CD4-positive, alpha-beta T cell treated with Interleukin-1 beta for 1 hour (primary cell): ENCODE measurements around the gene LAMA2.

ENCODE experiments used
- DNase-seq, 2 donors: peaks; one replicate each; pipeline ENCODE4 v3.0.0-alpha.2; 2020 to 2022

The LAMA2 gene

GRCh38 chr6:129472239-129472638 lies 589.3 kb downstream of the LAMA2 start:
- DNase-seq = no peak

GRCh38 chr6:129473546-129473945 lies 590.6 kb downstream of the LAMA2 start:
- DNase-seq = no peak

GRCh38 chr6:129475477-129476247 lies 592.7 kb downstream of the LAMA2 start:
- DNase-seq = no peak

GRCh38 chr6:129476248-129476564 lies 593.3 kb downstream of the LAMA2 start:
- no peak for DNase-seq

- DNase-seq = no peak
These were observed 593.9 kb downstream of the LAMA2 start for GRCh38 chr6:129476810-129477209.

GRCh38 chr6:129478379-129478778 lies 595.4 kb downstream of the LAMA2 start:
- no peak for DNase-seq

- DNase-seq = no peak
These were observed 598.8 kb downstream of the LAMA2 start for GRCh38 chr6:129481706-129482105.

- no peak for DNase-seq
These were observed 602.8 kb downstream of the LAMA2 start for GRCh38 chr6:129485746-129486145.

- DNase-seq = no peak
These were observed 603.4 kb downstream of the LAMA2 start for GRCh38 chr6:129486327-129486726.

- no peak for DNase-seq
These were observed 605.4 kb downstream of the LAMA2 start for GRCh38 chr6:129488313-129488712.

- no peak for DNase-seq
These were observed 606.4 kb downstream of the LAMA2 start for GRCh38 chr6:129489215-129489765.

GRCh38 chr6:129490521-129491255 lies 607.8 kb downstream of the LAMA2 start:
- peak; percentile 79 to 84 for DNase-seq

GRCh38 chr6:129491436-129491835 lies 608.5 kb downstream of the LAMA2 start:
- no peak for DNase-seq

GRCh38 chr6:129492260-129492659 lies 609.3 kb downstream of the LAMA2 start:
- no peak for DNase-seq

GRCh38 chr6:129493354-129493902 lies 610.5 kb downstream of the LAMA2 start:
- DNase-seq = no peak

- no peak for DNase-seq
These were observed 611.2 kb downstream of the LAMA2 start for GRCh38 chr6:129494099-129494498.

GRCh38 chr6:129494586-129494985 lies 611.6 kb downstream of the LAMA2 start:
- no peak for DNase-seq

GRCh38 chr6:129495652-129496051 lies 612.7 kb downstream of the LAMA2 start:
- no peak for DNase-seq

- DNase-seq = no peak
These were observed 614.8 kb downstream of the LAMA2 start for GRCh38 chr6:129497481-129498441.

GRCh38 chr6:129498541-129498940 lies 615.6 kb downstream of the LAMA2 start:
- no peak for DNase-seq

- peak; percentile 5 to 74 for DNase-seq
These were observed 616.3 kb downstream of the LAMA2 start for GRCh38 chr6:129498950-129499842.

- no peak for DNase-seq
These were observed 616.9 kb downstream of the LAMA2 start for GRCh38 chr6:129499843-129500219.
